ENCODE measurements around the gene WDR5.

GRCh38 chr9:134188386-134189144, 52.7 kb downstream of the WDR5 start:
- TF ChIP-seq NFYB (CRISPR knock-in tag; conservative IDR thresholded peaks at IDR 0.05; ENCODE audit: low read depth) (no peak), SP1 (CRISPR knock-in tag; conservative IDR thresholded peaks at IDR 0.05) (no peak), ZSCAN18 (CRISPR knock-in tag; IDR thresholded peaks at IDR 0.05) (no peak), CREB1 (CRISPR knock-in tag; IDR thresholded peaks at IDR 0.05) (no peak), MAX (CRISPR knock-in tag; IDR thresholded peaks at IDR 0.05) (no peak), CTCF (IDR thresholded peaks at IDR 0.05) (no peak), ZBTB43 (CRISPR knock-in tag; IDR thresholded peaks at IDR 0.05) (no peak), JUN (CRISPR knock-in tag; IDR thresholded peaks at IDR 0.05) (no peak)
